HG03439 (cell line): ENCODE data around the gene SAMD4A.

ENCODE experiments used
- ATAC-seq: cut with Tn5 transposase; IDR thresholded peaks from one replicate; pipeline ENCODE4 v1.9.1; 2021; ENCODE audit warnings: mild to moderate bottlenecking, moderate library complexity; ENCODE audit not compliant: unreplicated experiment

SAMD4A gene

DNA sequence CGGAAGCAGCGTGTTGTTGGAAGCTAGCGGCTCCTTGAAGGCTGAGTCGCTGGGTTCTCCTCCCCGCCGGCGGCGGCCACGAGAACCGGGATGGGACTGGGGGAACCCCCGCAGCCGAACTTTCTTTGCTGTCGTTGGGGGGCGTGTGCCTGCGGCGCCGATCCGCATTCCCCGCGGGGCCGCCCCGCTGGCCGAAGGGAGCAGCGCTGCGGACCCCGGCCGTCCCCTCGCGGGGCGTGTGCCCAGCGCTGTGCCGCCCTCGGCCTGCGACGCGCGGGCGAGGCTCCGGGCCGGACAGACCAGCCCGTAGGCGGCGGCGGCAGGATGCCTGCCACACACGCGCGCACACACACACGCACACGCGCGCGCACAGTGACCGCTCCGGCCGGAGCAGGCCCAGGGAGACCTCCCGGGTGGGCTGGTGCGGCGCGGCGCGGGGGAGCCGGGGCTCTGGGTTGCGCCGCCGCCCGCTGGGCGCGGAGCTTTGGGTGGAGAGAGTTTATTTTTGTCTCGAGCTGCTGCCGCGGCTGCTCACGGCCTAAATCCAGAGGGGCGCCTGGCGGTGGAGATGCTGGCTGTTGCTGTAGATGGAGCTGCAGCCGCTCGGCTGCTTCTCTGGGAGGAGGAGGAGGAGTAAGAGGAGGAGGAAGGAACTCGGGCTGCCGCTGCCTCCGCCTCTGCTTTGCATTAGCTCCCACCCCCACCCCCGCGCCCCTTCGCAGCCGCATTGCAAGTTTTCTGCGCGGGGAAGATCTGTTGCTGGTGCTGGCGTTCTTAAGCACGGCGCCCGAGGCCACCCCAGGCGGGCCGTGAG lies at the start of gene SAMD4A:
Gene SAMD4A (plus strand): TSS at position 719 of the 814 bp plus-strand sequence. CDS start 789 bp downstream, outside the sequence.
- ATAC-seq = peak; percentile 29

- ATAC-seq = no peak
Observed at GRCh38 chr14:54524410-54524809, 42.5 kb upstream of the SAMD4A start.

DNA sequence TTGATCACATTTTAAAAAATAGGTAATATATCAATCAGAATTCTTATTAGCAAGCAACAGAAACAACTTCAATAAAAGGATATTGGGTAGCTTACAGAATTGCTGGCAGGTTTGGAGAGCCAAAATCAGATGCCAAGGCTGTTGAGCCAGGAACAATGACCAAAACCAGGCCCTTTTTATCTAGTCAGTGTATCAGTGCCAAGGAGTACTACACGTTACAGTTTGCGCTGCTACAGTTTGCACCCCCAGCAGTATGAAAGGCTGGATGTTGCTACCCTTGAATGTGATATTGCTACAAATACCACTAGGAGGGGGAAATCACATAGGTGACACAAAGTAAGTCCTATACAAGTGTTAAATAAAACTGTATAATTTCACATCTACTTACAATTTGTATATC lies 38.0 kb upstream of the SAMD4A start:
- no peak for ATAC-seq

DNA sequence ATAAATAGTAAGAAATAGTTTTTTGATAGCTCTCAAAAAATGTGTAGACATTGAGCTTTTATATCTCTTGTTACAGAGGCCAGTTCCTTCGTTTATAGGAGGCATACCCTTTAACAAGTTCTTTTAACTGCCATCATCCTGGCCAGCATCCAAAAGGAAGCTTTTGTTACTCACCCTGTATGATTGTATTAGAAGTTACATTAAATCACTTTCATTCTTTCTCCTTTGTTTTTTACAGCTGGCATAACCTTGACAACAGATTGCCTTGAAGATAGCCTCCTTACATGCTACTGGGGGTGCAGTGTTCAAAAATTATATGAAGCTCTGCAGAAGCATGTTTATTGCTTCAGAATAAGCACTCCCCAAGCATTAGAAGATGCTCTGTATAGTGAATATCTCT lies 37.1 kb upstream of the SAMD4A start:
- no peak for ATAC-seq

- ATAC-seq = peak; percentile 73
Observed at GRCh38 chr14:54532111-54533012, 34.6 kb upstream of the SAMD4A start.

GRCh38 chr14:54533100-54533499 lies 33.8 kb upstream of the SAMD4A start:
- peak; percentile 11 for ATAC-seq

DNA sequence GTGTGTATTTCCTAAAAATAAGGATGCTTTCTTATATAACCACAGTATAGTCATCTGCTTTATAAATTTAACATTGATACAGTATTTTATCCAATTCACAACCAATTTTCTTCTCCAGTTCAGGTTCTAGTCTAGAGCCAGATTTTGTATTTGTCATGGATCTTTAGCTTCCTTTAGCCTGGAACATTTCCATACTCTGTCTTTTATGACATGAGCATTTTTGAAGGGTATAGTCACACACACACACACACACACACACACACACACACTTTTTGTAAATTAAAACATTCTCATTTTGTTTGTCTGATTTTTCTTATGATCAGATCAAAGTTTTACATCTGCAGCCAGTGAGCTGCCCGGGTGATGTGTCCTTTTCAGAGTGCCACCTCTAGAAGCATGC lies 31.8 kb upstream of the SAMD4A start:
- no peak for ATAC-seq

GRCh38 chr14:54535646-54536045 lies 31.3 kb upstream of the SAMD4A start:
- ATAC-seq = no peak

GRCh38 chr14:54537651-54538050 lies 29.3 kb upstream of the SAMD4A start:
- ATAC-seq = no peak

GRCh38 chr14:54538055-54538454 lies 28.9 kb upstream of the SAMD4A start:
- no peak for ATAC-seq

GRCh38 chr14:54547583-54547982 lies 19.3 kb upstream of the SAMD4A start:
- no peak for ATAC-seq

GRCh38 chr14:54548491-54548890 lies 18.4 kb upstream of the SAMD4A start:
- no peak for ATAC-seq

DNA sequence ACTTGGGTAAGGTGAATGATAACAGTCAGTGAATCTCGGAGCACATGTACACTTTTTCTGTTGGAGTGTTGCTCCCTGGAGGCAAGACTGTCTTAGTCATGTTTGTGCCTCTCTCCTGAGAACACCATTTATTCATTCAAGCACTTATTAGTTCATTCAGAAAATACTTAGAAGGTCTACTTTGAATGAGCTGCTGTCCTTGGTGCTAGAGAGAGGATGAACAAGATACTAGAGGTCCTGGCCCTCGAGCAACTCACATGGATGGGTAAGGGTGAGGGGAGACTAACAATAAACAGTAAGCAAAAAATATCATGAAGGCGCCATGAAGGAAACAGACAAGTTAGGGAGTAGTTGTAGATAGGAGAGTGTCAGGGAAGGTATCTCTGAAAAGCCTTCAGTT lies 17.1 kb upstream of the SAMD4A start:
- ATAC-seq = no peak

GRCh38 chr14:54550514-54550913 lies 16.4 kb upstream of the SAMD4A start:
- no peak for ATAC-seq

- no peak for ATAC-seq
Observed at GRCh38 chr14:54554401-54554800, 12.5 kb upstream of the SAMD4A start.

DNA sequence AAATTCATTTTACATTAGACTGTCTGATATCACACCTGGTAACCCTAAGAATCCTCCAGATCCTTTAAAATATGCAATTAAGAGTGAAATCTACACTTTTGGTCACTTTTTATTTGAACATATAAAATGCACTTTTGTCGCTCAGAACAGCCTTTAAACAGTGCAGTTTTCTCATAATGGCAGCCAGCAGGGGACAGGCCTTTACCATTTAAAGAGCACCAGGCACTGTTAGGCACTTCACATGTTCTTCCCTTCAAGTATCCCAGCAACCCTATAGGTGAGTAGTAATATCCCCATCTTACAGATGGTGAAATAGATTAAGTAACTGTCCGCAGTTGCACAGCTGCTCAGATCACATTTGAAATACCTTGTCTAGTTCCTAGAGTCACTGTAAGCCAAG lies 11.3 kb upstream of the SAMD4A start:
- no peak for ATAC-seq

- no peak for ATAC-seq
Observed at GRCh38 chr14:54556535-54556934, 10.4 kb upstream of the SAMD4A start.

DNA sequence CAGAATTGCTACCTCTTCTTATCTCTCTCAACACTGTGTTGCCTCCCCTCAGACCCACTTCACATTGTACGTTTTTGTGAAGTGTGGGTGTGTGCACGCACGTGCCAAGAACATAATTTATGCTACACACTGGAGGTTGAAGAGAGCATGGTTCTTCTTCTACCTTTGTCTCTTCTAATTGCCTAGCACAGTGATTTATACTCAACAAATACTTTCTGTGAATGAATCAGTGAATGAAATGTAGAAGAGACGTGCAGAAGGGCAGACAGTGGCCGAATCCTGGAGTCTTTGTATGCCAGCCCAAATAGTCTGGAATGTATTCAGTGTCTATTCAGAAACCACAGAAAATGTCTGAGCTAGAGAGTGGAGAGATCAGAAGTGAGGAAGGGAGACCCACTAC lies 4.6 kb upstream of the SAMD4A start:
- ATAC-seq = no peak

GRCh38 chr14:54564071-54564867 lies 2.7 kb upstream of the SAMD4A start:
- ATAC-seq = no peak

GRCh38 chr14:54564868-54565784 lies 1.8 kb upstream of the SAMD4A start:
- ATAC-seq = peak; percentile 36
